ENCODE data around the gene ESYT1. TPM values are rescaled to one million over a fixed set of nuclear protein-coding genes. Genes with fewer than 3 reads are reported as not detected.

Gene ESYT1
- total RNA-seq = 100 to 1,000 TPM; 121 to 300 (median 221) TPM
- polyA plus RNA-seq = 100 to 1,000 TPM; 282 to 353 TPM
- total RNA-seq = 299 reads per million, percentile 96 among the genes with 10 or more reads in this experiment

DNA sequence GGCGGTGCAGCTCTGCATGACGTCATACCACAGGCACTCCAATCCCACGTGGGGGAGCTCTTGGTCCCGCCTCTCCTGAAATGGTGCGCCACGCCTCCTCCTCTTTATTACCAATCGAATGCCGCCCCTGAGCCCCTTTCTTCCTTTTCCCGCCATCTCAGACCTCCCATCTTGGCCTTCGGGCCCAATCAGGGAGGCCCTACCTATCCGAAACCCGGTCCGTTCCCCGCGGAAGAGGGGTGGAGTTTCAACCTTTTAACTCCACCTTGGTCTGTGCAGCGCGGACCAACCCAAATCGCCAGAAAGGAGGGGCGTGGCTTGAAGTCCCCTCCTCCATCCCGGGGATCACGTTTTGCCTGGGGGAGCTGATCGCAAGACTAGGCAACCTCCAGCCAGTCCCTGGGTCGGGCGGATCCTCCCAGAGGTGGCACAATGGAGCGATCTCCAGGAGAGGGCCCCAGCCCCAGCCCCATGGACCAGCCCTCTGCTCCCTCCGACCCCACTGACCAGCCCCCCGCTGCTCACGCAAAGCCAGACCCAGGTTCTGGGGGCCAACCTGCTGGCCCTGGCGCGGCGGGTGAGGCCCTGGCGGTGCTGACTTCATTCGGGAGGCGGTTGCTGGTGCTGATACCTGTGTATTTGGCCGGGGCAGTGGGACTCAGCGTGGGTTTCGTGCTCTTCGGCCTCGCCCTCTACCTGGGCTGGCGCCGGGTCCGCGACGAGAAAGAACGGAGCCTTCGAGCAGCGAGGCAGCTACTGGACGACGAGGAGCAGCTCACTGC lies at the start of gene ESYT1:
Gene ESYT1, plus strand, starts transcription at position 380 of the 782 bp plus-strand sequence. Its CDS starts 53 bp downstream, at position 433.
- H3K36me3 ChIP-seq (ENCODE audit: control insufficient read depth in 2 of 3, insufficient read depth in 3 of 3, low read length in 3 of 3) = peaks cover 25 to 35% (median 26%) of the 10 kb centered on the region in 3 experiments
- DNase-seq = peak; percentile 75 to 100 (median 98)
- peak within 1 kb of the TSS; percentile 84 for H3K27ac ChIP-seq (ENCODE audit: low read depth, low read length)
- ATAC-seq = peak; percentile 94
- intact Hi-C loops (cut with micrococcal nuclease) = loop anchor here (1.0 to 5.0 kb wide), 8 partner anchors 10 to 959 kb away; partner anchors contain the start of genes PA2G4 (in 2 of the 2), CS (in 1 of the 2), MYL6B (in 1 of the 2) and NAB2 (in 1 of the 2)
- H3K9me3 ChIP-seq (ENCODE audit: control insufficient read depth in 2 of 3, low read length in 3 of 3) = no peaks in the 10 kb centered on the region
- H3K4me1 ChIP-seq (ENCODE audit: control insufficient read depth in 2 of 2, insufficient read depth in 2 of 2, low read length in 2 of 2) = peaks cover 39 to 54% of the 10 kb centered on the region in 2 donors
- ChIA-PET POLR2A (interaction anchor here (0.6 to 13.1 kb wide), 18 partner anchors 11 to 1713 kb away, joined by 3 to 192 read pairs (median 5); partner anchors contain the start of genes ANKRD52, CNPY2, IL23A and MYL6), CTCF (interaction anchor here (0.6 to 13.4 kb wide), 17 partner anchors 8 to 402 kb away, joined by 3 to 193 read pairs (median 4); partner anchors contain the start of genes MYL6, PA2G4, SMARCC2 and ZC3H10)
- H3K4me1 Mint-ChIP-seq = peaks cover 40 to 76% (median 65%) of the 10 kb centered on the region in 7 donors
- no peaks in the 10 kb centered on the region for H3K27me3 ChIP-seq (ENCODE audit: control insufficient read depth in 2 of 2, insufficient read depth in 2 of 2, low read length in 2 of 2)
- peaks cover 10 to 40% (median 25%) of the 10 kb centered on the region in 5 donors for H3K36me3 Mint-ChIP-seq
- H3K4me3 ChIP-seq (ENCODE audit: low read length) = peak within 1 kb of the TSS; percentile 77
- peak within 1 kb of the TSS; percentile 95 to 100 (median 98) for H3K4me3 Mint-ChIP-seq
- H3K27me3 Mint-ChIP-seq = no peaks in the 10 kb centered on the region
- peak within 1 kb of the TSS; percentile 86 to 99 (median 91) for H3K27ac Mint-ChIP-seq
- peaks cover 0 to 4% (median 0%) of the 10 kb centered on the region in 11 donors for H3K9me3 Mint-ChIP-seq

- H3K36me3 Mint-ChIP-seq = no peaks in the 10 kb centered on the region
- H3K9me3 Mint-ChIP-seq = no peaks in the 10 kb centered on the region
- Histone ChIP-seq H3K27ac (ENCODE audit: low read depth, low read length) (no peak overlapping the region), H3K36me3 (ENCODE audit: control insufficient read depth in 2 of 3, insufficient read depth in 3 of 3, low read length in 3 of 3) (no peaks in the 10 kb centered on the region), H3K9me3 (ENCODE audit: control insufficient read depth in 2 of 3, low read length in 3 of 3) (no peaks in the 10 kb centered on the region), H3K4me1 (ENCODE audit: control insufficient read depth in 2 of 2, insufficient read depth in 2 of 2, low read length in 2 of 2) (peaks cover 5 to 10% of the 10 kb centered on the region in 2 donors), H3K27me3 (ENCODE audit: control insufficient read depth in 2 of 2, insufficient read depth in 2 of 2, low read length in 2 of 2) (no peaks in the 10 kb centered on the region), H3K4me3 (ENCODE audit: low read length) (no peak overlapping the region)
- H3K27ac Mint-ChIP-seq = peak overlapping the region in 3 of 9 donors; percentile 1 to 73 (median 48)
- ChIA-PET POLR2A (interaction anchor here (0.6 to 10.7 kb wide), 3 partner anchors 10 to 24 kb away, joined by 3 to 85 read pairs (median 4); partner anchors contain the start of gene PA2G4), CTCF (interaction anchor here (0.7 kb wide), 1 partner anchor 27 kb away, joined by 4 read pairs; no protein-coding TSS in a partner anchor)
- intact Hi-C loops (cut with micrococcal nuclease) = loop anchor here in 1 of 2 donors (2.0 kb wide), 1 partner anchor 32 kb away; no protein-coding TSS in a partner anchor
- DNase-seq = no peak
- H3K4me3 Mint-ChIP-seq = peak overlapping the region; percentile 56 to 91 (median 86)
- H3K27me3 Mint-ChIP-seq = peaks cover 0 to 48% (median 3%) of the 10 kb centered on the region in 5 donors
- peaks cover 0 to 16% (median 10%) of the 10 kb centered on the region in 7 donors for H3K4me1 Mint-ChIP-seq
- ATAC-seq = no peak
Measured at GRCh38 chr12:56078427-56078826, 49.6 kb upstream of the ESYT1 start.

DNA sequence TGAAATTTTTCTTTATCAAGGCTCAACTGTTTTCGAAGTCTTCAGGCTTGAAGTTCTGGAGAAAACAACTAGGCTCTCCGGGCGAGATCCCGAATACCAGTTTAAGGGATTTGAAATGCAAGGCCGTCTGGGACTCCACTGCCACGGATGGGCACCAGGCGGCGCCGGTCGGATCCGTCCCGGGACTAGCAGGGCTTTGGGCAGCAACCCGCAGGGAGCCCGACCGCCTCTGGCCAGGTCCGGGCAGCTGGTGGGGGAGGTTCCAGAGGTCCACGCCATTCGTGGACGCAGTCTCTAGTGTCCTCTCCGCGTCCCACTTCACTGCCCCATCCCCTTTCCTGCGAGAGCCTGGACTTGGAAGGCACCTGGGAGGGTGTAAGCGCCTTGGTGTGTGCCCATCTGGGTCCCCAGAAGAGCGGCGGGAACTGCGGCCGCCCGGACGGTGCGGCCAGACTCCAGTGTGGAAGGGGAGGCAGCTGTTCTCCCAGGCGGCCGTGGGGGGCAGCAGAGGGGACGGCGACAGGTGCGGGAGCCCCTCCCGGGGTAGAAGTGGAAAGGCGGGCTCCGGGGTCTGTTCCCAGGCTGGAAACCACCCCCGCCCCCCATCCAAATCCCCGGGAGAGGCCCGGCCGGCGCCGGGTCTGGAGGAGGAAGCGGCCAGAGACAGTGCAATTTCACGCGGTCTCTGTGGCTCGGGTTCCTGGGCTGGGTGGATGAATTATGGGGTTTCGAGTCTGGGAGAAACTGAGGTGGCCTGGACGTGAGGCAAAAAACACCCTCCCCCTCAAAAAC lies 48.9 kb upstream of the ESYT1 start:
- ATAC-seq (peak; percentile 74), DNase-seq (peak in 8 of 9 donors; percentile 20 to 66 (median 40))
- Histone ChIP-seq H3K27me3 (ENCODE audit: control insufficient read depth in 2 of 2, insufficient read depth in 2 of 2, low read length in 2 of 2) (no peaks in the 10 kb centered on the region), H3K4me3 (ENCODE audit: low read length) (peak overlapping the region; percentile 68), H3K4me1 (ENCODE audit: control insufficient read depth in 2 of 2, insufficient read depth in 2 of 2, low read length in 2 of 2) (peaks cover 5 to 10% of the 10 kb centered on the region in 2 donors), H3K36me3 (ENCODE audit: control insufficient read depth in 2 of 3, insufficient read depth in 3 of 3, low read length in 3 of 3) (no peaks in the 10 kb centered on the region), H3K9me3 (ENCODE audit: control insufficient read depth in 2 of 3, low read length in 3 of 3) (no peaks in the 10 kb centered on the region), H3K27ac (ENCODE audit: low read depth, low read length) (no peak overlapping the region)
- Mint-ChIP-seq H3K4me1 (peaks cover 0 to 16% (median 10%) of the 10 kb centered on the region in 7 donors), H3K4me3 (peak overlapping the region; percentile 80 to 91 (median 86)), H3K36me3 (no peaks in the 10 kb centered on the region), H3K9me3 (no peaks in the 10 kb centered on the region), H3K27ac (peak overlapping the region in 4 of 9 donors; percentile 28 to 73 (median 50)), H3K27me3 (peaks cover 0 to 51% (median 8%) of the 10 kb centered on the region in 5 donors)
- ChIA-PET POLR2A (interaction anchor here (0.7 to 10.7 kb wide), 2 partner anchors 23 to 955 kb away, joined by 3 to 85 read pairs; partner anchors contain the start of gene PA2G4), CTCF (interaction anchor here (0.7 to 0.8 kb wide), 2 partner anchors 25 to 363 kb away, joined by 3 read pairs; partner anchors contain the start of genes BLOC1S1 and PA2G4)
- intact Hi-C loops (cut with micrococcal nuclease) = loop anchor here (1.0 to 2.0 kb wide), 4 partner anchors 25 to 39 kb away; partner anchors contain the start of genes PA2G4 (in 2 of the 2) and ZC3H10 (in 1 of the 2)

DNA sequence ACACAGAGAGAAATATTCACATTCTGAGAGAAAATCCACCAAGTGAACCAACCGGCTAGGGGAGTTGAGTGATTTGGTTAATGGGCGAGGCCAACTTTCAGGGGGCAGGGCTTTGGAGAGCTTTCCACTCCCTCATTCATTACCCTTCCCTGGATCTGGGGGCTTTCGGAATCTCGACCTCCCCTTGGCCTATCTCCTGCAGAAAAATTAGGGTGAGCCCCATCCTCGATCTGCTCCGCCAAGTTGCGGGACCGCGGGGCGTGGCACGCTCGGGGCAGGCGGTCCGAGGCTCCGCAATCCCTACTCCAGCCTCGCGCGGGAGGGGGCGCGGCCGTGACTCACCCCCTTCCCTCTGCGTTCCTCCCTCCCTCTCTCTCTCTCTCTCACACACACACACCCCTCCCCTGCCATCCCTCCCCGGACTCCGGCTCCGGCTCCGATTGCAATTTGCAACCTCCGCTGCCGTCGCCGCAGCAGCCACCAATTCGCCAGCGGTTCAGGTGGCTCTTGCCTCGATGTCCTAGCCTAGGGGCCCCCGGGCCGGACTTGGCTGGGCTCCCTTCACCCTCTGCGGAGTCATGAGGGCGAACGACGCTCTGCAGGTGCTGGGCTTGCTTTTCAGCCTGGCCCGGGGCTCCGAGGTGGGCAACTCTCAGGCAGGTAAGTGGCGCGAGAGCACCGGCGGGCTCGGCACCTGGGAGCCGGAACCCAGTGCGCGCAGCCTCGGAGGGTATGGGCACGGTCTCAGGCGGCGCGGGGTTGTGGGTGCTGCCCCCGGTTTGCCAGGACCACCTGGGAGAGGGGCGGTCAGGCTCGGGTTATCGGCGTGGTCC lies 48.1 kb upstream of the ESYT1 start, which contains the start of gene ERBB3:
Gene ERBB3, plus strand, starts transcription at position 443 of the 833 bp plus-strand sequence. Its CDS starts 136 bp downstream, at position 579.
- POLR2A ChIA-PET = interaction anchor here (0.7 to 10.7 kb wide), 3 partner anchors 22 to 954 kb away, joined by 3 to 85 read pairs (median 3); partner anchors contain the start of gene PA2G4
- Mint-ChIP-seq H3K27me3 (peaks cover 0 to 55% (median 8%) of the 10 kb centered on the region in 5 donors), H3K27ac (peak within 1 kb of the TSS in 5 of 9 donors; percentile 18 to 87 (median 25)), H3K4me1 (peaks cover 0 to 17% (median 10%) of the 10 kb centered on the region in 7 donors), H3K4me3 (peak within 1 kb of the TSS; percentile 80 to 91 (median 86)), H3K36me3 (no peaks in the 10 kb centered on the region), H3K9me3 (no peaks in the 10 kb centered on the region)
- Histone ChIP-seq H3K4me3 (ENCODE audit: low read length) (peak within 1 kb of the TSS; percentile 68), H3K36me3 (ENCODE audit: control insufficient read depth in 2 of 3, insufficient read depth in 3 of 3, low read length in 3 of 3) (no peaks in the 10 kb centered on the region), H3K4me1 (ENCODE audit: control insufficient read depth in 2 of 2, insufficient read depth in 2 of 2, low read length in 2 of 2) (peaks cover 5 to 10% of the 10 kb centered on the region in 2 donors), H3K27me3 (ENCODE audit: control insufficient read depth in 2 of 2, insufficient read depth in 2 of 2, low read length in 2 of 2) (no peaks in the 10 kb centered on the region), H3K9me3 (ENCODE audit: control insufficient read depth in 2 of 3, low read length in 3 of 3) (no peaks in the 10 kb centered on the region), H3K27ac (ENCODE audit: low read depth, low read length) (peak within 1 kb of the TSS; percentile 25)
- peak; percentile 28 to 74 (median 35) for DNase-seq
- intact Hi-C loops (cut with micrococcal nuclease) = loop anchor here (1.0 to 2.0 kb wide), 4 partner anchors 24 to 38 kb away; partner anchors contain the start of genes PA2G4 (in 2 of the 2) and ZC3H10 (in 1 of the 2)
- ATAC-seq = peak; percentile 85
- CTCF ChIA-PET = interaction anchor here (0.7 to 0.8 kb wide), 2 partner anchors 24 to 364 kb away, joined by 3 read pairs; partner anchors contain the start of genes BLOC1S1 and PA2G4

DNA sequence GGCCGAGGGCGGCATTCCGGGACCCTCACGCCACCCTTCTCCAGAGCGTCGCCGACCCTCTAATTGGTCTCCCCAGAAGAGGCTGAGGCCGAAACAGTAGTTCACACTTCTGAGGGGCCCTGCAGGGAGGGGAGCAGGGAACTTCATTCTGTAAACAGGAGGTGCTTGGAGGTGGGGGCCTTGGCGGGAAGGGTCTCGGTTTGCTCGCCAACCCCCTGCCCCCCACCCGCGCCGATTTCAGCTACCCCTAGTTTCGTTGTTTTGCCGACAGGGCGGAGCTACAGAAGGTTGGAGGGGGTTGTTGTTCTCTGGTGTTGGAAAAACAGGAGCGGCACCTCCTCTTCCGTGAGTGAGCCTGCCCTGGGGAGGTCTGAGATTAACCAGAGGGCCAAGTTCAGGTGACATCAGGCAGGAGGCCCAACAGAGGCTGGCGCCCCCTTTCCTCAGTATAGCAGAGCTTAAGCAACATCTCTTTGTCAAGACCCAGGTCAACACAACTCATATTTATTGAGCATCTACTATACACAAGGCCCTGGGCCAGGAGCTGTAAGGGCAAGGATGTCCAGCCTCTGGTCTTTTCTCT lies 47.4 kb upstream of the ESYT1 start:
- DNase-seq = no peak
- Histone ChIP-seq H3K27ac (ENCODE audit: low read depth, low read length) (no peak overlapping the region), H3K27me3 (ENCODE audit: control insufficient read depth in 2 of 2, insufficient read depth in 2 of 2, low read length in 2 of 2) (no peaks in the 10 kb centered on the region), H3K36me3 (ENCODE audit: control insufficient read depth in 2 of 3, insufficient read depth in 3 of 3, low read length in 3 of 3) (no peaks in the 10 kb centered on the region), H3K4me3 (ENCODE audit: low read length) (peak overlapping the region; percentile 68), H3K4me1 (ENCODE audit: control insufficient read depth in 2 of 2, insufficient read depth in 2 of 2, low read length in 2 of 2) (peaks cover 5 to 10% of the 10 kb centered on the region in 2 donors), H3K9me3 (ENCODE audit: control insufficient read depth in 2 of 3, low read length in 3 of 3) (no peaks in the 10 kb centered on the region)
- ChIA-PET CTCF (interaction anchor here (1.1 to 1.6 kb wide), 2 partner anchors 23 to 33 kb away, joined by 3 to 5 read pairs; no protein-coding TSS in a partner anchor), POLR2A (interaction anchor here (0.9 to 10.7 kb wide), 3 partner anchors 22 to 36 kb away, joined by 3 to 85 read pairs (median 4); partner anchors contain the start of genes PA2G4 and RPL41)
- intact Hi-C loops (cut with micrococcal nuclease) = no loop called here
- Mint-ChIP-seq H3K9me3 (no peaks in the 10 kb centered on the region), H3K27ac (peak overlapping the region in 3 of 9 donors; percentile 18 to 25 (median 24)), H3K27me3 (peaks cover 0 to 59% (median 8%) of the 10 kb centered on the region in 5 donors), H3K4me3 (peak overlapping the region; percentile 71 to 91 (median 84)), H3K36me3 (no peaks in the 10 kb centered on the region), H3K4me1 (peaks cover 0 to 21% (median 10%) of the 10 kb centered on the region in 7 donors)
- no peak for ATAC-seq

Measured in naive thymus-derived CD4-positive, alpha-beta T cell (primary cell).